HG03521 (cell line): ENCODE measurements around the gene ZNF605.
"Not testable (repeated sequence)": the region's sequence is repeated elsewhere in the genome, so short reads cannot be mapped to it uniquely, and the experiment has no call there.

Source experiments
- ATAC-seq: cut with Tn5 transposase; IDR thresholded peaks from one replicate; pipeline ENCODE4 v1.9.1; 2021; ENCODE audit warnings: mild to moderate bottlenecking, moderate library complexity; ENCODE audit not compliant: unreplicated experiment

ZNF605 gene

GRCh38 chr12:132949936-132950837 is 5.9 kb downstream of the ZNF605 start:
- no peak for ATAC-seq

DNA sequence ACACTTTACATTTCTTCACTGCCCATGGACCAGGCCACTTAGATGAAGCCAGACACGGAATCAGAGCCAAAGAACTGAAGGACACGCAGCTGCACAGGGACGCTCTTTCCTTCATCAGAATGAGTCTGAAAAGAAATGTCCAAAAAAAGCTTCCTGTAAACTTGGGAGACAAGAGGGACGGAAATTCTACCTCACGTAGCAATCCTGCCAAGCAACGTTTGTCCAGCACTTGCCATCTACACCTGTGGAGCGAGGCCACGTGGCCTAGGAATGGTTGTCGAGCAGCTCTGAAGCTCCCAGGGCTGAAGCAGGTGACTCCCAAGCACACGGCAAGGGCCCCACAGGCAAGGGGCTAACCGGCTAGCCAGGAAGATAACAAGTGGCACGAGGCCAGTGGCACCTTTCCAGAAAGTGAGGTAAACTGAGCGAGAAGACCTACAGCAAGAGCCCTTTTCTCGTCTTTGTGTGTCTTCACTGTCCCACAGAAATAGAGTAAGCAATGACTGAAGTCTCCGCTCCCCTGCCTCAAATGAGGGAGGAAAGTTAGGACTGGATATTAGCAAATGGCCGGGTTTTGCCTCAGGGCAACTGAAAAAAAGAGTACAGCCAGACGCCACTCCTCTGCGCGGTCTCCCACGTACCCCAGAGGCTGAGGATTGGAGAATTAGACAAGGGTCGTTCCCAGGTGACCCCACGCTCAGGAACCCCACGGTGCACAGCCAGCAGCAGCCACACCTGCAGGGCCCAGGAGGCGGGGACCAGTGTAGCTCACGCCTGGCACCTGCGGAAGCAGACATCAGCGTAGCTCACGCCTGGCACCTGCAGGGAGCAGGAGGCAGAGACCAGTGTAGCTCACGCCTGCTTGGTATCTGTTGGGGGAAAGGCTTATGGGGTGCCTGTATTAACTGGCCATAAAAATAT is 7.7 kb downstream of the ZNF605 start:
- no peak for ATAC-seq

DNA sequence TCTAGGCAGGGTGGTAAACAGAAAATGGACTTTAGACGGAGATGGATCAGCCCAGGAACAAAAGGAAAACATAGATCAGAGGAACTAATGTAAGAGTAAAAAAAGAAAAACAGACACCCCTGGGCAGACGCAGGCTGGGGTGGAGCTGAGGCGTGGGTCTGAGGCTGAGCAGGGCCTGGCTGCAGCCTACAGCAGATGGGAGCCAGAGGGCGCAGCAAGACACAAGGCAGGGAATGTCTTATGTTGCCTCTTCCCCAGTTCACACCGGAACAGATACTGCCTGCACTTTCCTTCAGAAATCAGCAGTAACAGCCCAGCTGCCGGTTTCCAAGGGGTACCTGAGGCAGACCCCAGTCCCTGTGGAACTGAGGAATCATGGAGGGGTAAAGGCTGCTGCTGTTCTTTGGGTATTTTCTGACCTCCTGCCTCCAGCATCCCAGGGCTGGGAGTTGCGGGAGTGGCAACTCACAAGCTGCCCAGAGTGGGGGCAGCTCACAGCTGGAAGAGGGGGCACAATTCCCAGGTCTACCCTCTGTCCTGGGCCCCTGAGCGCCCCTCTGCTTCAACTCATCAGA is 9.8 kb downstream of the ZNF605 start:
- no peak for ATAC-seq

DNA sequence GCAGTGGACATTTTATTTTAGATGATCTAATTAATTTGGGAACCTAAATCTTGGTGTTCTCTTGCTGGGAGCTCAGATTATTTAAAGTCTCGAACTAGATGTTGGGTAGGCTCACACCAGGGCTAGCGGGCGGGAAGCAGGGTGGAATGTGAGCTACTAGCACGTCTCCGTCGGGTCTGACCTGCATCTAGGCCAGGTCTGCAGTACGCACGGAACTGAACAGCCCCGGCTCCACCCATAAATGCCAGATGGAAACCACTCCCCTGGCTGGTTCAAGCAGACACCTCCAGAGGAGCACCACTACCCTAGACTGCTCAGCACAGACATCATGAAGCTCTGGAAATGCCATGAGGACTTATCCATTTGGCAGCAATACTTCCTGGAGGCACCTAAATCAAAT is 10.3 kb downstream of the ZNF605 start:
- ATAC-seq, result no peak

- ATAC-seq, result no peak
Observed at GRCh38 chr12:132942611-132943010, 13.5 kb downstream of the ZNF605 start.

GRCh38 chr12:132941336-132941954 is 14.7 kb downstream of the ZNF605 start:
- ATAC-seq, result no peak

DNA sequence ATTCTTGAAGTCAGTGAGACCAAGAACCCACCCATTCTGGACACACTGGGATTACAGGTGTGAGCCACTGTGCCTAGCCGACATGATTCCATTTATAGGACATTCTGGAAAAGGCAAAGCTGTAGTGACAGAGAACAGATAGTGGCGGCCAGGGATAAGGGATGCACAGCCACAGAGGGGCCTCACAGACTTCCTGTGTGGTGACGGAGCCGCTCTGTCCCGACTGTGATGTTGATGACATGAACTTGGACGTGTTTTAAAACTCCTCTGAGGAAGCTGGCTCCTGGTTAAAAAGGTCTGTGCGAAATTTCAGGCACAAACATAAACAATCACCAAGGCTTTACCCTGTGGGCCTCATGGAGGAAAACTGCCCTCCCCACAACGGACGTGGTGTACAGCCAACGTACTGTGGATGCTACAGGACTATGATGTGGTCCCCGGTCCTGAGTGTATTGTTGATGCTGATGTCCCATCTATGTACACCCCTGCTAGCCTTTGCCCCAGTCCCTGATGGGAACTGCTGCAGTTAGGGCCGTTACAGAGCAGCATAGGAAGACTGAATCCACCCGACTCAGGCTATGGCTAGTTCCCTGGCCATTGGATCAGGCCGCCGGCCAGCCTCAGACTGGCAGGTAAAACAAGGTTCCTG is 15.9 kb downstream of the ZNF605 start:
- ATAC-seq, result no peak

- not testable (repeated sequence) for ATAC-seq
Observed at GRCh38 chr12:132938807-132939206, 17.3 kb downstream of the ZNF605 start.

- no peak for ATAC-seq
Observed at GRCh38 chr12:132937476-132937875, 18.6 kb downstream of the ZNF605 start.

DNA sequence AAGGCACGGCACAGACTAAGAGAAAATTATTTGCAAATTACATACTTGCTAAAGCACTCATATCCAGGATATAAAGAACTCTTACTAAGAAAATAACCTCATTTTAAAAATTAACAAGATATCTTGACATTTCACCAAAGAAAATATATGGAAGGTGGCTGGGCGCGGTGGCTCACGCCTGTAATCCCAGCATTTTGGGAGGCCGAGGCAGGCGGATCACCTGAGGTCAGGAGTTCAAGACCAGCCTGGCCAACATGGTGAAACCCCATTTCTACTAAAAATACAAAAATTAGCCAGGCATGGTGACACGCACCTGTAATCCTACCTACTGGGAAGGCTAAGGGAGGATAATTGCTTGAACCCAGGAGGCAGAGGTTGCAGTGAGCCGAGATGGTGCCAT is 19.2 kb downstream of the ZNF605 start:
- not testable (repeated sequence) for ATAC-seq

DNA sequence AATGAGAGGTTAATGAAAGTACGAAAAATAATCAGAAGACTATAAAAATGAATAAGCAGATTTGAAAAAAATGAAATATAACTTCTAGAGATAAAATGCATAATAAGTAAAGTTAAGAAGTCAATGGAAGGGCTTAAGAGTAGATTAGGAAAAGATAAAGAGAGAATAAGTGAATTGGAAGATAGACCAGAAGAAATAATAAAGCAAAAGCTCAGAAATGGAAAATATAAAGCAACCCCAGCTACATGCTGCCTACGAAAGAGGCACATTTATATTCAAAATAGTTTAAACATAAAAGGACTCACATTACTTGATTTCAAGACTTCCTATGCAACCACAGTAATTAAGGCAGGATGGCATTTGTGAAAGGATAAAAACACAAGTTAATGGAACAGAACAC is 19.9 kb downstream of the ZNF605 start:
- ATAC-seq, result no peak

DNA sequence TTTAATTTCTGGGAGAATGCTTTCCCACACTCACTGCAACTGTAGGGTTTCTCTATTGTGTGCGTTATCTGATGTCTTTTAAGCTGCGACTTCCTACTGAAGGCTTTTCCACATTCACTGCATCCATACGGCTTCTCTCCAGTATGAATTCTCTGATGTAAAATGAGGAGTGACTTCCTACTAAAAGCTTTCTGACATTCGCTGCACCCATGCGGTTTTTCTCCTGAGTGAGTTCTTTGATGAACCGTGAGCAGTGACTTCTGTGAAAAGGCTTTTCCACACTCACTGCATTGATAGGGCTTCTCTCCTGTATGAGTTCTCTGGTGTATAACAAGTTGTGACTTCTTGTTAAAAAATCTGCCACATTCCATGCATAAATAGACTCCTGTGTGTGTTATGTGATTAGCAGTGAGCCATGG is 29.7 kb downstream of the ZNF605 start:
- no peak for ATAC-seq

- no peak for ATAC-seq
Observed at GRCh38 chr12:132925597-132926414, 30.3 kb downstream of the ZNF605 start.

DNA sequence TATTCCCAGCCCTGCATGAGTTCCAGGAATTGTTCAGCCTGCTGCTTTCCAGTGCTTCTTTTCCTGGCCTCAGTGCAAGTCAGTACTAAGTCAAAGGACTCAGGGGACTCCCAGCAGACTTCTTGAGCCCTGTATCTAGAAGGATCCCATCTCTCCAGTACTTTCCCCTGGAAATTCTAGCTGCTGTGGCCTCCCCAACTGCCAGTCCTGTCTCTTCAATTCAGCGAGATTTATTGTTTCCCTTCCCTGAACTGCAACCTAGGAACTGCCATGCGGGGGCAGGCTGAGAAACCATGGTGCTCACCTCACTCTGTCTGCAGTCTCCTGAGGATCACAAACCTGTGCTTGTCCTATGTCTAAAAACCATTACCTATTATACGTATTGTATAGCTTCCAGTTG is 31.8 kb downstream of the ZNF605 start:
- ATAC-seq, result no peak

DNA sequence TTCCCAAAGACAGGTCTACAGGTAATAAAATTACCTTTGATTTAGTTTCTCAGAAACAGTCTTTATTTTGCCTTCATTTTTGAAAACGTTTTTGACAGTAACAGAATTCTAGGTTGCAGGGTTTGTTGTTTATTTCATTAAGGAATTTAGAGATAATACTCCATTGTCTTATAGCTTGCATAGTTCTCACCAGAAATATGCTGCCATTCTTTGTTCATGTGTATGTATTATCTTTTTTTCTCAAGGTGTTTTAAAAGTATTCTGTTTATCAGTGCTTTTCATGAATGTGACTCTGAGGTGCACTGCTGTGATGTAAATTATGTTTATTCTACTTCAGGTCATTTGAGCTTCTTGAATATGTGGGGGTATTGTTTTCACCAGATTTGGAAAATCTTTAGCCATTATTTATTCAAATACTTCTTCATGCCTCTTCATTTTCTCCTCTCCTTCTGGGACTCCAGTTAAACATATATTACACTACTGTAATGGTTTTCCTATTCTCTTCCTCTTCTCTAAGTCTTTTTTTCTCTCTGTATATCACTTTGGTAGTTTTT is 32.7 kb downstream of the ZNF605 start:
- ATAC-seq, result no peak

DNA sequence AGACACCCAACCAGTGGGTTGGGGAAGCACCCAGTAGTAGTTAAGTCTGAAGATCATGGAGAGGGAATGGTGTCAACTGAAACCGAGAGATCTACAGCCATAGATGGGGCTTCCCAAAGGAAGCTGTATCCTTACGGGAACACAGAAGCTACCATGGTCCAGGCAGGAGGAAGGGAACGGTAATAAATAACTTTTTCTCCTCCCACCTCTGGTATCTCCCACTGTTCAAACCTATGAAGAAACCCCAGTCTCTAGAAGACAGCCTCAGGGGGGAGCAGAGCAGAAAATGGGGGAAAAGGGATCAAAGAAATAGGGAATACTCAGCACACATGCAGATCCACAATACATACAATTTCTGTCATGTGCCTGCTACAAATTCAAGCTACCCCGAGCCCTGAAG is 33.4 kb downstream of the ZNF605 start:
- ATAC-seq, result no peak

GRCh38 chr12:132921685-132922084 is 34.4 kb downstream of the ZNF605 start:
- no peak for ATAC-seq

DNA sequence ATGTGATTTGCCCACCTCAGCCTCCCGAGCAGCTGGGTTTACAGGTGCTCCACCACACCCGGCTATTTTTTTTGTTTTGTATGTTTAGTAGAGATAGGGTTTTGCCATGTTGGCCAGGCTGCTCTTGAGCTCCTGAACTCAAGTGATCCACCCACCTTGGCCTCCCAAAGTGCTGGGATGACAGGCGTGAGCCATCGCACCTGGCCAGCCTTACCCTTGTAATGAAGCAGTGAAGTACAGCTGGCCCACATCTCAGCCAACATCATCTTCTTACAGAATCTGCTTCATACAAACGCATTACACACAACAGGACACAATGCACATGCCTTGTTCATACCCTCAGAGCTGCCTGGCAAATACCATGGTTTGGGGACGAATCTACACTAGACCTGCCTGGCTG is 37.4 kb downstream of the ZNF605 start:
- no peak for ATAC-seq

- no peak for ATAC-seq
Observed at GRCh38 chr12:132909030-132909368, 47.1 kb downstream of the ZNF605 start.
